Panc1 (cell line): ENCODE results near the gene ZNF74.

ENCODE experiments used
- POLR2AphosphoS5 ChIP-seq: IDR thresholded peaks from 2 replicates; pipeline ENCODE4 v1.6.1; 2012; ENCODE audit warnings: mild to moderate bottlenecking, low read depth, low read length, moderate library complexity
- SIN3A ChIP-seq: IDR thresholded peaks from 2 replicates; pipeline ENCODE4 v1.6.1; 2012; ENCODE audit warnings: low read depth, mild to moderate bottlenecking, low read length, moderate library complexity, borderline replicate concordance; ENCODE audit not compliant: insufficient read depth
- TCF7L2 ChIP-seq: IDR thresholded peaks from 2 replicates; pipeline ENCODE4 v1.6.1; 2011; ENCODE audit warnings: mild to moderate bottlenecking, low read depth, low read length, inconsistent platforms
- TF ChIP-seq, protein P1 (sequence below): fragments of 450-650 bp; IDR thresholded peaks from 2 replicates; pipeline ENCODE4 v1.5.1; 2017; ENCODE audit warnings: mild to moderate bottlenecking
- TF ChIP-seq, protein P2 (sequence below), 2 experiments: IDR thresholded peaks; 2 replicates each; pipeline ENCODE4 v1.6.1; 2011 to 2012; ENCODE audit warnings: low read depth in 2 of 2, control low read depth in 1 of 2, low read length in 1 of 2, mild to moderate bottlenecking in 1 of 2, moderate library complexity in 1 of 2; ENCODE audit not compliant: insufficient read depth in 1 of 2

DNA sequence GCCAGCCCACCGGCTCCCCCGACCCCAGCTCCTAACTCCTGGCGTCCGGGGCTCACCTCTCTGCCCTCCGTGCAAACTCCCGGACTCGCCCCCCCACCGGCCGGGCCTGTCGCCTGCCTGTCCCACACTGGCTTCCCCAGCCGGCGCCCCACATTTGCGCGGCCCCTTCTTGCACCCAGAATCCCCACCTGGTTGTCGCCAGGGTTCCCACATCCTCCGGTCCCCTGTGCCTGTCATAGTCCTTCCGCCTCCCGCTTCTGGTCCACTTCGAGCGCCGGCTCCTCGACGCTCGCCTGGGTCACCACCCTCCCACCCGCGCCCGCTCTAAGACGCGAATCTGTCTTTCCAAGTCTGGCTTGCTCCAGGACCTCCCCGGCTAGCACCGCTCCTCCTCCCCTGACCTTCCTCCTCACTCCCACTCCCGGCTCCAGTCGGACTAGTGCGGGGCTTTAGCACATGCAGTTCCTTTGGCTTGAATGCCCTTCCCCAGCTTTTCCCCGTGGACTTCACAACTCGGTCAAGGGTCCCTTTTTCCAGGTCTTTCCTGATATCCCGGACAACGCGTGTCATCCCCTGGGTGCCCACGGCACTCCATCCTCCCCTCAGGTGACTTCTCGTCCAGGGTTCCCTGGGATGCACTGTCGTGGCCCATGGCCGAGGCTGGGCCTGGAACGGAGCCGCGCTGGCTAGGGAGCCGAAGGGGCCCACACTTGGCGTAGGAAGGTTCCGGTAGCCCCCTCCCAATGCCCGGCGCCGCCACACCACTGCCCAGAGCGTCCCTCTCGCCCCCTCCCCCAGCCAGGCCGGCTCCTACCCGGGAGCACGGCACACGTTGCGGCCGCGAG is 43.0 kb downstream of the ZNF74 start:
- TF ChIP-seq POLR2AphosphoS5 (no peak), TCF7L2 (no peak), SIN3A (no peak)
- TF ChIP-seq, protein P1, sequence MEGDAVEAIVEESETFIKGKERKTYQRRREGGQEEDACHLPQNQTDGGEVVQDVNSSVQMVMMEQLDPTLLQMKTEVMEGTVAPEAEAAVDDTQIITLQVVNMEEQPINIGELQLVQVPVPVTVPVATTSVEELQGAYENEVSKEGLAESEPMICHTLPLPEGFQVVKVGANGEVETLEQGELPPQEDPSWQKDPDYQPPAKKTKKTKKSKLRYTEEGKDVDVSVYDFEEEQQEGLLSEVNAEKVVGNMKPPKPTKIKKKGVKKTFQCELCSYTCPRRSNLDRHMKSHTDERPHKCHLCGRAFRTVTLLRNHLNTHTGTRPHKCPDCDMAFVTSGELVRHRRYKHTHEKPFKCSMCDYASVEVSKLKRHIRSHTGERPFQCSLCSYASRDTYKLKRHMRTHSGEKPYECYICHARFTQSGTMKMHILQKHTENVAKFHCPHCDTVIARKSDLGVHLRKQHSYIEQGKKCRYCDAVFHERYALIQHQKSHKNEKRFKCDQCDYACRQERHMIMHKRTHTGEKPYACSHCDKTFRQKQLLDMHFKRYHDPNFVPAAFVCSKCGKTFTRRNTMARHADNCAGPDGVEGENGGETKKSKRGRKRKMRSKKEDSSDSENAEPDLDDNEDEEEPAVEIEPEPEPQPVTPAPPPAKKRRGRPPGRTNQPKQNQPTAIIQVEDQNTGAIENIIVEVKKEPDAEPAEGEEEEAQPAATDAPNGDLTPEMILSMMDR = no peak
- TF ChIP-seq, protein P2, sequence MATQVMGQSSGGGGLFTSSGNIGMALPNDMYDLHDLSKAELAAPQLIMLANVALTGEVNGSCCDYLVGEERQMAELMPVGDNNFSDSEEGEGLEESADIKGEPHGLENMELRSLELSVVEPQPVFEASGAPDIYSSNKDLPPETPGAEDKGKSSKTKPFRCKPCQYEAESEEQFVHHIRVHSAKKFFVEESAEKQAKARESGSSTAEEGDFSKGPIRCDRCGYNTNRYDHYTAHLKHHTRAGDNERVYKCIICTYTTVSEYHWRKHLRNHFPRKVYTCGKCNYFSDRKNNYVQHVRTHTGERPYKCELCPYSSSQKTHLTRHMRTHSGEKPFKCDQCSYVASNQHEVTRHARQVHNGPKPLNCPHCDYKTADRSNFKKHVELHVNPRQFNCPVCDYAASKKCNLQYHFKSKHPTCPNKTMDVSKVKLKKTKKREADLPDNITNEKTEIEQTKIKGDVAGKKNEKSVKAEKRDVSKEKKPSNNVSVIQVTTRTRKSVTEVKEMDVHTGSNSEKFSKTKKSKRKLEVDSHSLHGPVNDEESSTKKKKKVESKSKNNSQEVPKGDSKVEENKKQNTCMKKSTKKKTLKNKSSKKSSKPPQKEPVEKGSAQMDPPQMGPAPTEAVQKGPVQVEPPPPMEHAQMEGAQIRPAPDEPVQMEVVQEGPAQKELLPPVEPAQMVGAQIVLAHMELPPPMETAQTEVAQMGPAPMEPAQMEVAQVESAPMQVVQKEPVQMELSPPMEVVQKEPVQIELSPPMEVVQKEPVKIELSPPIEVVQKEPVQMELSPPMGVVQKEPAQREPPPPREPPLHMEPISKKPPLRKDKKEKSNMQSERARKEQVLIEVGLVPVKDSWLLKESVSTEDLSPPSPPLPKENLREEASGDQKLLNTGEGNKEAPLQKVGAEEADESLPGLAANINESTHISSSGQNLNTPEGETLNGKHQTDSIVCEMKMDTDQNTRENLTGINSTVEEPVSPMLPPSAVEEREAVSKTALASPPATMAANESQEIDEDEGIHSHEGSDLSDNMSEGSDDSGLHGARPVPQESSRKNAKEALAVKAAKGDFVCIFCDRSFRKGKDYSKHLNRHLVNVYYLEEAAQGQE (IDR thresholded peaks at IDR 0.05; ENCODE audit: insufficient read depth in 1 of 2, low read depth in 2 of 2, low read length in 1 of 2) = no peak
